ENCODE results near the gene ARF4.

Gene ARF4

GRCh38 chr3:57577801-57578200 is 19.3 kb downstream of the ARF4 start:
- no peak for DNase-seq

DNA sequence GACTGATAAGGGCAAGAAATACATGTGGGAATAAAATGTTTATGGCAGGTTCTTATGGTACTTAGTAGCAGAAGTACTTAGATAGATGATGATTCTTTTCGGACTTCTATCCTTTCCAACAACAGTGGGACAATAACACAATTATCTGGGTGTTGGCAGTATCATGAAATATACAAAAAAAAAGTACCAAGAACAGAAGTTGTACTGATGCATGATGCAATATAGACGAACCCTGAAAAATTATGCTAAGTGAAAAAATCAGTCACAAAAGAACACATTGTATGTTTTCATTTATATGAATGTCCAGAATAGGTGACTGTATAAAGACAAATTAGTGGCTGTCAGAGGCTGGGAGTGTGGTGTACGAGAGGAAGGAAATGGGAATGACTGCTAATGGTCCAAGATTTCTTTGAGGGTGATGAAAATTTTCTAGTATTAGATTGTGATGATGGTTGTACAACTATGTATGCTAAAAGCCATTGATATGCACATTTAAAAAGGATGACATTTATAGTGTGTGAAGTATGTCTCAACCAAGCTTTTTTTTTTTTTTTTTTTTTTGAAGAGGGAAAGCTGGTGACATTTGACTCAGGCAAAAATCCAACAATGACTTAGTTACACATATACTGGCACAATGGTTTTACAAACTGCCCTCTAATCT is 21.0 kb downstream of the ARF4 start:
- no peak for DNase-seq

GRCh38 chr3:57572096-57572495 is 25.0 kb downstream of the ARF4 start:
- no peak for DNase-seq

- DNase-seq: no peak
Measured at GRCh38 chr3:57570878-57571277, 26.3 kb downstream of the ARF4 start.

DNA sequence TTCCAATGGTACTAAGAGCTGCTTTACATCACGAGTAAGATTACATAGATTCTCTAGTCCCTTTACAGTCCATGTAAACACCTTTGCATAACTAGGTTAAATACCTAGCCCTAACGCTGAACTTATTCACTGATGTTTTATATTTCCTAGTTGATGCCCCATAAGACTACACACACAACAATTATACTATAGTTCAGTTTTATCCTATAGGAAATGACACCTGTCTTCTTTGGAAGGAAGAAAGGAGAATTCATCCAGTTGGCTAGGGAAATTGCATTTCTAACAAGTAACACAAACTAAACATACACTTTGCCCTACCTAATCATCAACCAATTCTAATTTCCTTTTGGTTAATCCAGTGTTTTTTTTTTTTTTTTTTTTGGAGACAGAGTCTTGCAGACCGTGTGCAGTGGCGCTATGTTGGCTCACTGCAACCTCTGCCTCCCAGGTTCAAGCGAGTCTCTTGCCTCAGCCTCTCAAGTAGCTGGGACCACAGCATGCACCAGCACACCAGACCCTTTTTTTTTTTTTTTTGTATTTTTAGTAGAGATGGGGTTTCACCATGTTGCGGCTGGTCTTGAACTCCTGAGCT is 27.2 kb downstream of the ARF4 start:
- DNase-seq: no peak

- no peak for DNase-seq
Measured at GRCh38 chr3:57559526-57559925, 37.6 kb downstream of the ARF4 start.

GRCh38 chr3:57557085-57557537 is 40.0 kb downstream of the ARF4 start:
- DNase-seq: peak; percentile 69

DNA sequence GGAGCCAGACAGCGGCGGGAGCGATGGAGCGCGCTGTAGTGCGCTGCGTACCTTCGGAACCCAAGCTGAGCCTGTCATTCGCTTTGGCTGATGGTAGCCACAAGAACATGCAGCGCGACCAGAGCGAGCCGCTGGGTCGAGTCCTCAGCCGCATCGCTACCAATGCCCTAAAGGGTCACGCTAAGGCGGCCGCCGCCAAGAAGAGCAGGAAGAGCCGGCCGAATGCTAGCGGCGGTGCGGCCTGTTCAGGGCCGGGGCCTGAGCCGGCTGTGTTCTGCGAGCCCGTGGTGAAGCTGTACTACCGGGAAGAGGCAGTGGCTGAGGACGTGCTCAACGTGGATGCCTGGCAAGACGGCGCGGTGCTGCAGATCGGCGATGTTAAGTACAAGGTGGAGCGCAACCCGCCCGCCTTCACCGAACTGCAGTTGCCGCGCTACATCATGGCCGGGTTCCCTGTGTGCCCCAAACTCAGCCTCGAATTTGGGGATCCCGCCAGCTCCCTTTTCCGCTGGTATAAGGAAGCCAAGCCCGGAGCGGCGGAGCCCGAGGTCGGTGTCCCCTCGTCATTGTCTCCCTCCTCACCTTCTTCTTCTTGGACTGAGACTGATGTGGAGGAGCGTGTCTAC is 40.6 kb downstream of the ARF4 start:
- peak; percentile 42 for DNase-seq

DNA sequence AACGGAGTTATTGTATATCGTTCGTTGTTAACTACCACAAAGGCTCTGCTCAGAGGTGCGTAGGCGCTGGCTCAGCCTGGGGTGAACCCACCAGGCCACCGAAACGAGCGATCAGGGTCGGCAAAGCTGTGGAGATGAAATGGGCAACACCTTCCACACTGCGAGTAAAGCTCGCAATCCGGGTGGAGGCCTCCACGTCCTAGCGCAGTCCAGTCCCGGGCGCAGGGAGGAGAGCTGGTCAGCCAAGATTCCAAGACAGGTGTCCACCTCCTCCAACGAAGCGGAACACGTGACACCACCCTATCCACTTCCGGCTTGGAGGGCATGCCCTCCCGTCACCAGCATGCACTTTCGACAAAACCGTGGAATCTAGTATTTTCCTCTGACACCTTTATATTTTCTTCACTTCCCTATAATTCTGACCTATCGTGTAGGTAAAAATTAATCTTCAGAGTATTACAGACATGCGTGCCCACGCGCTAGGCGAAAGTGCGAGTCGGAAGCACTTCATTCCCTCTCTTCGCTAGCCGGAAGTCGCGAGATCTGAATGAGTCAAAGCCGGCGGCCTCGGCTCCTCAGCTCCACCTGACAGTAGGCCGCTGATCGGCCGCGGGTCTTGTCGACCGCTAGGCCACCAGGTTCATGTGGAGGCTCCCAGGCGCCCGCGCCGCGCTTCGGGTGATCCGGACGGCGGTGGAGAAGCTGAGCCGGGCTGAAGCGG is 41.2 kb downstream of the ARF4 start, which contains the start of gene PDE12:
TSS of gene PDE12 (plus strand) at position 537 of the 721 bp plus-strand sequence. CDS start at position 643, 106 bp downstream.
- DNase-seq: peak; percentile 95

GRCh38 chr3:57555306-57555705 is 41.8 kb downstream of the ARF4 start:
- DNase-seq: peak; percentile 47

GRCh38 chr3:57546616-57547015 is 50.5 kb downstream of the ARF4 start:
- DNase-seq: no peak

DNA sequence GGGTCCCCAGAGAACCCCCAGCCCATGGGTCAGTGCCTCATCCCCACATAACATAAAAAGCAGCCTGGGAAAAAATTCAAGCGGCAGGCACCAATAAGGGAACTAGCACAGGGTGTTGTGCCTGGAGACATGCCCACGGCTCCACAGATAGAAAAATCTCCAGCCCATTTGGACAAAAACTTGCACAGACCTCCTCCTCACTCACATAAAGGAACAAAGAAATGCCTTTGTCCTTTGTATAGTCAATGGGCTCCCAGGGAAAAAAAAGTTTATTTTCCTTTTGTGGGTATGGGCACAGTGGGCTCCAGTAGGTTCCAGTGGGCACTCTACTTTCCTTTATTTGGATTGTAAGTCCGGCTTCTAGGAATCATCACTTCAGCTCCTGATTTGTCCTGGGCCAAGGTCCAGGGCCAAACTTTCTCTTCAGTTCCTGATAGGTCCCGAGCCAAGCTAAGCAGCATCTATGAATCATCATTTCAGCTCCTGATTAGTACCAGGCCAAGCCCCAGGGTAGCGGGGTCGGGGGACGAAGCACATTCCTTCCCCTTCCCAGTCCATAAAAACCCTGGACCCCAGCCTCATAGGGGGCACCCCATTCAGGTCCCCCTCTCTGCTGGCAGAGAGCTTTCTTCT is 51.4 kb downstream of the ARF4 start:
- no peak for DNase-seq

DNA sequence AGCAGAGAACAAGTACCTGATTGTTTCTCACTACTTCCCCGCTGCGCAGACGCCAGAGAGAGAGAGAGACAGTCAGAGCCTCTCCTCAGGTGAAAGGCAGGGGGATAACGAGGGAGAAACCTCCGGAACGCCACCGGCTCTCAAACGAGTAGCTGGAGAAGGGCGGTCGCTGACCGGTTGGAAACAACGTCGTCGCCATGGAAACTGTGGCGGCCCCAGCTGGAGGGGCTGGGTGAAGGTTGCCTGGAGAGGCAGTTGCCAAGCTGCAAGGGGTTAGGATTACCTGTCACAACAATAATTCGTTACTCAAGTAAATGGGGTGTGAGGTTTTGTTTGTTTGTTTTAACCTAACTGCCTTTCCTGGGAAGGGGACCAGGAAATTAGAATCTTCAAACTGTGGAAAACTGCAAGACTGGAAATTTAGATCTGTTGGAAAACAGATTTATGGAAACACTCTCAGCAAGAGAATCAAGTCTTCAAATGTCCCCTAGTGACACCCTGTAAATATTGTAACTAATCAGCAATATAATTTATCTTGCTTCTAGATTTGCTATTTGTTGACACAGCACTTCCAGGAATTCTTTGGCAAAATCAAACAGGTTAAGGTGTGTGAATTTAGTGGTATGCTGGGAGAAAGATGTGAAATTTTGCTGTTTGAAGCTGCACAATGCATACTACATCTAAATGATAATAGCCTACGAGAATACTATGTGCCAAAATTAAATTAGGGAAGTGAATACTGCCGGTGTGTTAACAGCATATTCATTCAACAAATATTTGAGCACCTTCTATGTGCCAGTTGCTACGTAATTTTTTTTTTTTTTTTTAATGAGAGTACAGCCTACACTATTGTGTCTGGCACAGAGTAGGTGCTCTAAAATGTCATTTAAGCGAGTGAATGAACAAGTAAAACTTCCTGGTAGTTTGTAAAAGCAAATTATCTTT is 52.7 kb downstream of the ARF4 start, which contains the start of gene DNAH12:
TSS of gene DNAH12 (minus strand) at position 164 of the 945 bp plus-strand sequence. CDS start 1,474 bp downstream, outside the sequence.
- peak; percentile 63 for DNase-seq

DNA sequence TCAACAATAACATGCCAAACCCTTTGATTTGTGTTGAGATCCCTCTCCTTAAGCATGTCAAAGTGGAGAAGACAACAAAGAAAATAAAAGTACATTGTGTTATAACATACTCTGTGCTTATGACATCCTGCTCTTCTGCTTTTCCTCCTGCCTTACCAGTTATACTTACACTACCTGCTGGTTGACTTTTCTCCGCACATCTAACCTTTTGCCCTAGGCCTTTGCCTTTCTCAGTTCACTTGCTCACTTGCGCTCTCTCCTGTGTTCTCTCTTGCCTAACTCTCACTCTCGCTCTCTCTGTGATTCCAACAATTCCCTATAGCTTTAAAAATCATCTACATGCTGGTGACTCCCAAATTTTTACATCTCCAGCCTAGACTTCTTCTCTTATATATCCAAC is 58.7 kb downstream of the ARF4 start:
- DNase-seq: no peak

DNA sequence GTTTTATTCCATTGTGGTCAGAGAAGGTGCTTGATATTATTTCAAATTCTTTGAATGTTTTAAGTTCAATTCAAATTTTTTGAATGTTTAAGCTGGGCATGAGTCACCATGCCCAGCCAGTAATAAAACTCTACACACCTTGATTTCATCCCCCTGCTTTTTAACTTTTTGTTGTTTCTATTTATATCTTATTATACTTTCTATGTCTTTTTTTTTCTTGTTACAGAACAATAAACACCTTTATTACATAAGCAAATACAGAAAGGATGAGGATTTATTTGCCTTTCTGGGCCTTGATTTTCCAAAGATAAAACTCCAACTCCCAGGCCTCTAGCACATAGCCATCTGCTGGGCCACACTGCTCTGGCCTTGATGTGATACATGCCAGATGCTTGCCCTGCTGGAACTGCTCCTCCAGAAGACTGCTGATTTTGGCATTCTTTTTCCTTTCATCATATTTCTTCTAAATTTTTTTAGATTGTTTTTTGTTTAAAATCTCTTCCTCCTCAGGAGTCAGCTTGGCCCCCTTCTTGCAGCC is 67.0 kb downstream of the ARF4 start:
- no peak for DNase-seq
